HFF-Myc (cell line): ENCODE results near the gene SCARB1.

ENCODE experiments used
- DNase-seq: peaks from one replicate; pipeline ENCODE4 v3.0.0-alpha.2; 2011; ENCODE audit warnings: low read depth; ENCODE audit errors: extremely low read depth
- H3K4me3 ChIP-seq: replicated peaks from 2 replicates; pipeline ENCODE4 v1.5.1; 2011; ENCODE audit warnings: low read depth, mild to moderate bottlenecking, control low read depth, low read length
- CTCF ChIP-seq: IDR thresholded peaks from 2 replicates; pipeline ENCODE4 v1.5.1; 2012; ENCODE audit warnings: mild to moderate bottlenecking, low read depth, low read length, control low read depth; ENCODE audit errors: missing control alignments

The SCARB1 gene

GRCh38 chr12:124750149-124750656, 113.5 kb downstream of the SCARB1 start:
- no peak overlapping the region for H3K4me3 ChIP-seq
- no peak for DNase-seq
- TF ChIP-seq CTCF: no peak

- no peak for TF ChIP-seq CTCF
- H3K4me3 ChIP-seq: no peak overlapping the region
- DNase-seq: no peak
These were observed 113.9 kb downstream of the SCARB1 start for GRCh38 chr12:124749725-124750124.

- no peak overlapping the region for H3K4me3 ChIP-seq
- peak; percentile 66 for DNase-seq
- TF ChIP-seq CTCF: no peak
These were observed 116.1 kb downstream of the SCARB1 start for GRCh38 chr12:124747426-124748161.

GRCh38 chr12:124746649-124747425, 116.8 kb downstream of the SCARB1 start:
- H3K4me3 ChIP-seq: no peak overlapping the region
- DNase-seq: no peak

GRCh38 chr12:124745891-124746570, 117.6 kb downstream of the SCARB1 start:
- TF ChIP-seq CTCF: no peak
- H3K4me3 ChIP-seq: no peak overlapping the region
- DNase-seq: peak; percentile 81

More at GRCh38 chr12:124746649-124747425, 116.8 kb downstream of the SCARB1 start:
- TF ChIP-seq CTCF: no peak

GRCh38 chr12:124745465-124745890, 118.2 kb downstream of the SCARB1 start:
- TF ChIP-seq CTCF: no peak
- H3K4me3 ChIP-seq: no peak overlapping the region

More at GRCh38 chr12:124745465-124745890, 118.2 kb downstream of the SCARB1 start:
- no peak for DNase-seq
